Neural cell (in vitro differentiated cells): ENCODE data around the gene CD3G.

ENCODE experiments used
- CTCF ChIP-seq: fragments of 450-650 bp; IDR thresholded peaks from 2 replicates; pipeline ENCODE4 v1.5.1; 2014; ENCODE audit warnings: antibody characterized with exemption, mild to moderate bottlenecking, moderate library complexity; ENCODE audit not compliant: poor library complexity, severe bottlenecking
- EP300 ChIP-seq: fragments of 450-650 bp; conservative IDR thresholded peaks from 2 replicates; pipeline ENCODE4 v1.6.1; 2014; ENCODE audit warnings: antibody characterized with exemption, mild to moderate bottlenecking, moderate library complexity; ENCODE audit not compliant: poor library complexity, severe bottlenecking
- EZH2 ChIP-seq: fragments of 200-600, 300-800 bp; shearing (Covaris generic), sonication (generic); IDR thresholded peaks from 2 replicates; pipeline ENCODE4 v1.6.1; 2014; ENCODE audit warnings: antibody characterized with exemption, low read length, borderline replicate concordance, mild to moderate bottlenecking; ENCODE audit not compliant: insufficient read depth, poor library complexity, severe bottlenecking
- POLR2AphosphoS5 ChIP-seq: IDR thresholded peaks from 2 replicates; pipeline ENCODE4 v1.6.1; 2012
- RAD21 ChIP-seq: fragments of 450-650 bp; conservative IDR thresholded peaks from 2 replicates; pipeline ENCODE4 v1.6.1; 2014; ENCODE audit warnings: antibody characterized with exemption, mild to moderate bottlenecking, moderate library complexity
- SMC3 ChIP-seq: fragments of 450-650 bp; conservative IDR thresholded peaks from 2 replicates; pipeline ENCODE4 v1.6.1; 2014; ENCODE audit warnings: antibody characterized with exemption, mild to moderate bottlenecking, moderate library complexity; ENCODE audit not compliant: poor library complexity
- TAF1 ChIP-seq: IDR thresholded peaks from 2 replicates; pipeline ENCODE4 v1.6.1; 2012; ENCODE audit warnings: low read depth
- TF ChIP-seq, protein P1 (sequence below): IDR thresholded peaks from 2 replicates; pipeline ENCODE4 v1.6.1; 2012; ENCODE audit warnings: borderline replicate concordance

- no peak for TF ChIP-seq EZH2
- TF ChIP-seq CTCF = no peak
- TF ChIP-seq POLR2AphosphoS5 = no peak
- TF ChIP-seq SMC3 = no peak
- TF ChIP-seq, protein P1, sequence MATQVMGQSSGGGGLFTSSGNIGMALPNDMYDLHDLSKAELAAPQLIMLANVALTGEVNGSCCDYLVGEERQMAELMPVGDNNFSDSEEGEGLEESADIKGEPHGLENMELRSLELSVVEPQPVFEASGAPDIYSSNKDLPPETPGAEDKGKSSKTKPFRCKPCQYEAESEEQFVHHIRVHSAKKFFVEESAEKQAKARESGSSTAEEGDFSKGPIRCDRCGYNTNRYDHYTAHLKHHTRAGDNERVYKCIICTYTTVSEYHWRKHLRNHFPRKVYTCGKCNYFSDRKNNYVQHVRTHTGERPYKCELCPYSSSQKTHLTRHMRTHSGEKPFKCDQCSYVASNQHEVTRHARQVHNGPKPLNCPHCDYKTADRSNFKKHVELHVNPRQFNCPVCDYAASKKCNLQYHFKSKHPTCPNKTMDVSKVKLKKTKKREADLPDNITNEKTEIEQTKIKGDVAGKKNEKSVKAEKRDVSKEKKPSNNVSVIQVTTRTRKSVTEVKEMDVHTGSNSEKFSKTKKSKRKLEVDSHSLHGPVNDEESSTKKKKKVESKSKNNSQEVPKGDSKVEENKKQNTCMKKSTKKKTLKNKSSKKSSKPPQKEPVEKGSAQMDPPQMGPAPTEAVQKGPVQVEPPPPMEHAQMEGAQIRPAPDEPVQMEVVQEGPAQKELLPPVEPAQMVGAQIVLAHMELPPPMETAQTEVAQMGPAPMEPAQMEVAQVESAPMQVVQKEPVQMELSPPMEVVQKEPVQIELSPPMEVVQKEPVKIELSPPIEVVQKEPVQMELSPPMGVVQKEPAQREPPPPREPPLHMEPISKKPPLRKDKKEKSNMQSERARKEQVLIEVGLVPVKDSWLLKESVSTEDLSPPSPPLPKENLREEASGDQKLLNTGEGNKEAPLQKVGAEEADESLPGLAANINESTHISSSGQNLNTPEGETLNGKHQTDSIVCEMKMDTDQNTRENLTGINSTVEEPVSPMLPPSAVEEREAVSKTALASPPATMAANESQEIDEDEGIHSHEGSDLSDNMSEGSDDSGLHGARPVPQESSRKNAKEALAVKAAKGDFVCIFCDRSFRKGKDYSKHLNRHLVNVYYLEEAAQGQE = no peak
- no peak for TF ChIP-seq EP300
- TF ChIP-seq TAF1 = no peak
- TF ChIP-seq RAD21 = no peak
Observed at GRCh38 chr11:118321386-118322082, 22.6 kb upstream of the CD3G start.
